ENCODE data around the gene SCD5.
"Not testable (repeated sequence)": the region's sequence is repeated elsewhere in the genome, so short reads cannot be mapped to it uniquely, and the experiment has no call there.

SCD5 gene

DNA sequence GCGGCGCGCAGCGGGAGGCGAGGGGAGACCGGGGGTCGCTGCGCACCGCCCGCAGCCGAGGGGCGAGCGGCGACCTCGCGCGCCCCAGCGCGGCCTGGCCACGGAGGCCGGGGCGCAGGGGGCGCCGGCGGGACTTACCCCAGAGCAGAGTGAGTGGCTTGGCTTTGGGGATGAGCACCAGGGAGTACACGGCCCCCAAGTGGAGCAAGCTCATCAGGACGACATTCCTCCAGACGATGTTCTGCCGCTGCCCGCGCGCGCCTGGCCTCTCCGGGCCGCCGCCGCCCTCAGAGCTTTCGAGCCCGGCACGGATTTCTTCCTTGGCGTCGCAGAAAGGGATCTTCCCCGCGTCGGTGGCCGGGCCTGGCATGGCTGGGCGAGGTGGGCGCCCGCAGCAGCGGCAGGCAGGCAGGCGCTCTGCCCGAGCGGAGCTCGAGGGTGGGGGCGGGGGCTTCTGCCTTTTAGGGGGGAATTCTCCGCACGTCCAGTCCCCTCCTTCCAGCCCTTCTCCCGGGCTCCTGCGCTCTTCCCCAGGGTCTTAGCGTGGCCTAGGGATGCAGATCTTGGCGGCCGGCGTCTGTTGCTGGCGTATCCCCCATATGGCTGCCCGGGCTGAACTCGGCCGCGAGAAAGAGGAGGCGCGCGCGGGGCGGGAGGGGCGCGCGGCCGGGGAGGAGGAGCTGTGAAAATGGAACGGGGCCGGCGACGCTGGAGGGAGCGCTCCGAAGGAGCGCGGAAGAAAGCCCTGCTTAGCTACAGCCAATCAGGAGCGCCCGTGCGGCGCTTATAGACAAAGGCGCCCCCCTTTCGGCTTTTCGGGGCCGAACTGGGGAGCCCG, at the start of gene SCD5:
Gene SCD5 (minus strand): TSS at position 629 of the 838 bp plus-strand sequence. CDS start 259 bp downstream, at position 370.
- peak; percentile 76 for DNase-seq

DNA sequence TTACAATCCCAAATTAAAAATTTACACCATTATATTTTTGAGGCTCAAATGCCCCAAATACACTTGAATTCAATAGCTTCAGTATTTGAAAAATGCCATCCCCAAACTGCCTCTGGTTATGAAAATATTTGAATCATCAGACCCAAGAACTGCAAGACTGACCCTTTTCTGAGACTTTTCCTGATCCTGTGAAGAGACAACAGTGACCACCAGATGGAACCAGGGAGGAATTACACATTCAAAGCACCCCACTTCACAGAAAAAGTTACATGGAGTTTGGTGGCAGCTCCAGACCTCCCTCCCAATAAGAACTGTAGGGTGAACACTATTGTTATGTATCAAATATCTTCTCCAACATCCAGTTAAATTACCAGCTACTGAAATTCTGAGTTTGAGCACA, 44.0 kb upstream of the SCD5 start:
- no peak for DNase-seq

DNA sequence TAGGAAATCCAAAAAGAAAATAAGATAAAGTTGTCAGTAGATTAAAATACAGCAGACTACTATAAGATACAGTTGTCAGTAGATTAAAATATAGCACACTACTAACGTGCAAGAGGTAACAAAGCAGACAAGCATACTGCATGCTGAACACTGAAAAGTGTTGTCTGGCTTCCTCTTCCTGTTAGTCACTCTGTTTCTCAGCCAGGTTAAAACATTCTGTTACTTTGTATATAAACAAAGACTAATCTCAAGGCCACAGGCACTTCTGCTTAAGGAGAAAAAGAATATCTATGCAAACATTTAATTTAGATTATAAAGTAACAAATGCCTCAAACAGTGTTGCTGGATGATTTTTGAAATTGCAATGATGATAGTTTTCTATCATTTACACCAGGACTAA, 41.0 kb upstream of the SCD5 start:
- no peak for DNase-seq

DNA sequence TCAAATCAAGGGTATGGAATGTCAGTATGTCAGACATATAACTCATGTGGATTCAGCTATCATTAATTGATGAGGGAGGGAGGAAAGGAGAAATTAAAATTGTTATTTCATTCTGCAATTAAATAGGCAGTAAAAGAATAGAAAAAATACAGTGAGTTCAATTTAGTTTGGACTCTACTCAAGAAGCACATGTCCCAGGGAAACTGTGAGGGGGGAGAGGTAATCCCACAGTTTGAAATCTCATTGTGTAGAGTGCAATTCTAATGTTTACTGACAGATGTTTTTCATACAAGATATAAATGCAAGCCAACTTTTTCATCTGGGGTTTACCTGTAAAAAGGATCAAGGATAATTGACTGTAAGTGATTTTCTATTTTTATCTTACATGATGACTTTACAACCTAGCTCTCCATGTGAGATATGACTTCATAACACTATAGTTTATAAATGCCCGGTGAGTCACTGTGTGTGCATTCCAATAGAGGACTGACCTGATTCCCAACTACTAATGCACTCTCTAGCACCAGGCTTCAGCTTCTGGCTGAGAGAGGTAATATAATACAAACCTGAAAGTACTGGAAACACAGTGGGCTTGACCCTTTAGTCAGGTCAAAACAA, 35.2 kb upstream of the SCD5 start:
- no peak for DNase-seq

DNA sequence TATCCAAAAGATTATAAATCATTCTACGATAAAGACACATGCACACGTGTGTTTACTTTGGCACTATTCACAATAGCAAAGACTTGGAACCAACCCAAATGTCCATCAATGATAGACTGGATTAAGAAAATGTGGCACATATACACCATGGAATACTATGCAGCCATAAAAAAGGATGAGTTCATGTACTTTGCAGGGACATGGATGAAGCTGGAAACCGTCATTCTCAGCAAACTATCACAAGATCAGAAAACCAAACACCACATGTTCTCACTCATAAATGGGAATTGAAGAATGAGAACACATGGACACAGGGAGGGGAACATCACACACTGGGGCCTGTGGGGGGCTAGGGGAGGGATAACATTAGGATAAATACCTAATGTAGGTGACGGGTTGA, 34.5 kb upstream of the SCD5 start:
- not testable (repeated sequence) for DNase-seq

DNA sequence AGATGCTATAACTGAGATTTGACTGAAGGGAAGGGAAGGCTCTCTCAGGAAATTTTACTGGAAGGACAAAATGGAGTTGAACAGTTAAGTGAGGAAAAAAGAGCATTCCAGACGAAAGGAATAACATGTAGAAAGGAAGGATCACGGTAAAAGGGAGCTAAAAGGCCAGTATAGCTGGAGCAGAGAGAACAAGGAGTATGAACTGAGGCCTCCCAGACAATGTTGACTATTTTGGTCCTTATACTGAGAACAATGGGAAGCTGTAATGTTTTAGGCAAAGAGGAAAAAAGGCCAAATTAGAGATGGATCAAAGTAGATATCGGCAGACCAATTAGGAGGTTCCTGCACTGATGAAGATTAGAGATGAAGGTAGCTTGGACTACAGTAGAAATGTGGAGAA, 26.8 kb upstream of the SCD5 start:
- no peak for DNase-seq

DNA sequence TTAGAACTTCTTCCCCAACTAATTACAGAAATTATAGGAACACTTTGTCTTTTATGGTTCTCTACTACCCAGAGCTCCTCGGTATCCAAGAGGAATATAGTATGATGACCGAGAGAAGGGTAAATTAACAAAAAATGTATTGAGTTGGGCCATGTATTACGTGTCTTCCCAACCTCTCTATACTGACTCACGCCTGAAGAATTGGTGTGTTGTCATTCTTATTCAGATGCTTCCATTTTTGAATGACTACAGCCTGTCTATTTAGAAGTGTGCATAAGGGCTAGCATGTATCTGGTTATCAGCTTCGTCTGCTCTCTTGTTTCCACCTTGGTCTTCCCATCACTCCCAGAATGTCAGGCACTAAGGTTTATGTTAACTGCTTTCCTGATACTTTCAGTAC, 24.5 kb upstream of the SCD5 start:
- no peak for DNase-seq

DNA sequence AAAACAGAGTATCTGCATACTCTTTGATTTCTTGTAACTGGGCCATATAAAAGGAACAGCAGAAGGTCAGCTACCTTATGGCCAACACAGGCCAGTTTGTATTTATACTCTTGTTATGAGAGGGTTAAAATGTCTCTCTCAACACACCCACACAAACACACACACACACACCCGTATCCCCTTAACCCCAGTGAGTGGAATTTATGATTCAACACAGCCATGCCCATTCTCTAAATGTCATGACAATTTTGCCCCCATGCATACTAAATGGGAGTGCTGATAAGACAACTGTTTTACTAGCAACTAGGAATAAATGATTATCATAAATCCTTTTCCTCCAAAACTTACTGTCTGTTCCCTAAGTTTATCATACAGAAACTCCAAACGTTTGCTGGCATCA, 22.1 kb upstream of the SCD5 start:
- DNase-seq = no peak

DNA sequence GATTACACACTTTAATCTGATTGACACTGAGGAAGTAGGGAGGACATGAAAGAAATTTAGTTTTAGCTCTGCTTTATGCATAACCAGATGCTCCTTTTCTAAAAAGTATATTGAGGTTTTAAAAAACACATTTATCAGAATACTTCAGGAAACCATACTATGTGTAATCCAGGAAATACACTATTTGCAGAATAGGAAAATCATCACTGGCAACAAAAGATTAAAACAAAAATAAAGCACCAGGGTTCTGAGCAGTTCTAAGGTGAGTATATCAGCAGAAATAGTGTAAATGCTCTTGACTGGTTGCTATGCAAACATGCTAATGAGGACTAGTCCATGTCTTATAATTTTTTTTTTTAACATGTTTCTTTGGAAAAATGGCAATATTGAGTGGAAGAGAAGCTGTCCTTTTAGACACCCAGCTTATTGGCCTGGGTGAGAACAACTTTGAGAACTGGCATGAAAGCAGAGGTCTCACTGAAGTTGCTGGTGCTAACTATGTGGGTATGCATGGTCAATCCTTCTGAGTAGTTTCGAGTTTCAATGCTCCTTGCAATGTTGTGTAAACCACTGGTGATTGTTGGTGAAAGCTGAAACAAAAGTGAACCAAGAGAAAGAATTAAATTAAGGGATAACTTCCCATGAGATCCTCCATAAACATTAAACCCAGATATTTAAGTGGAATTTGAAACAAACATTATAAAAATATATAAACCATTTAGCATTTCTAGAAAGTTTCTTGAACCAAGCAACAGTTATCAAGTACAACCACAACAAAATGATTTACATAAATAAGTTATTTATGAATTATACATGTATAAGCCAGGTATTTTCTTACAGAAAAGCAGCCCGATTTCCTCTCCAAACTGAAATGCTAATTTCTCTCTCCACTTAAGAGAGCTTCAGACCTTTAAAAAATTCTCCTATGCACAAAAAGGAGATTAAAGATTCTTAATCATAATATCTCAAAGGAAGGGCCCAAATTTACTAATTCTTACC, 20.4 kb upstream of the SCD5 start:
- DNase-seq = no peak

DNA sequence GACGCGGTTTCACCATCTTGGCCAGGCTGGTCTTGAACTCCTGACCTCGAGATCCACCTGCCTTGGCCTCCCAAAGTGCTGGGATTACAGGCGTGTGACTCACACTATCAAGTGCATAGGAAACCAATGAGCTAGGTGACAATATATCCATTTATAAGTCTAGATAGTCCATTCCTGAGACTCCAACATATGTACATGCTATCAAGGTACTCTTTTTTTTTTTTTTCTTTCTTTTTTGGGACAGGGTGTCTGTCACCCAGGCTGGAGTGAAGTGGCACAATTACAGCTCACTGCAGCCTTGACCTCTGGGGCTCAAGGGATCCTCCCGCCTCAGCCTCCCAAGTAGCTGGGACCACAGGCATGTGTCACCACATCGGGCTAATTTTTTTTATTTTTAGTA, 18.3 kb upstream of the SCD5 start:
- not testable (repeated sequence) for DNase-seq

DNA sequence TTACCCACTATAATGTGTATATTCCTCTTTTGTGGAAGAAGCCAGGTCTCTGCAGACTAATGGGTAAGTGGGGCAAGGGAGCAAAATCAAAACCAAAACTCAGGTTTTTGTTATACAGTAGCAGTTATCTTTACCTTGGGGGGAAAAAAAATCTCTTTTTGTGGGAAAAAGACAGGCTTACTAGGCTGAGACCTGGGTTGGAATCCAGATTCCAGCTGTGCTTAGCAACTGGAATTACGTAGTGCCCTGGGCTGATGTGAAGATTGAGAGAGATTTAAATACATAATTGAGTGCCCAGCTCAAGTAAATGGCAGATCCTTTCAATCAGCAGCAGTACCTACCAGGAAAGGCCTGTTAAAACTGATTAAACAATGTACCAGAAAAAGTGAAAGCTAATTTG, 15.4 kb upstream of the SCD5 start:
- no peak for DNase-seq

DNA sequence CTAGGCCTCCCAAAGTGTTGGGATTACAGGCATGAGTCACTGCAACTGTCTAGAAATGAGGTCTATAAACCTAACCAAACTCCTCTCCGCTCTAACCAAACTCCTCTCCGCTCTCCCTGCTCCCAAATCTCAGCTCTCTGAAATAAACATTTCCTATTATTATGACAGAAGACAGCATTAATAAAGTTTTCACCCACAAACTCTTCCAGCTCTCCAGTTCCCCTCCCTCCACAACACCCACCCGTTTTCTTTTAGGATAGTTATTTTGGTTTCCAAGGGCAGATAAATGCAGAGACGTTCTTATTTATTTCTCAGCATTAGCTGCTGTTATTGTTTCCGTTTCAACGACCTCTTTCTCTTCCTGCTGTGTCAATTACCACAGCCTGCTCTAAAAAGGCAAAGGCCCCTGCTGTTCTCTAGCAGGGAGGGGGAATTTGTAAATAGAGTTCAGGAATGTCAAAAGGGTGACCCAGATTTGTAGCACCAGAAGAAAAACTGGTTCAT, 13.3 kb upstream of the SCD5 start:
- no peak for DNase-seq

DNA sequence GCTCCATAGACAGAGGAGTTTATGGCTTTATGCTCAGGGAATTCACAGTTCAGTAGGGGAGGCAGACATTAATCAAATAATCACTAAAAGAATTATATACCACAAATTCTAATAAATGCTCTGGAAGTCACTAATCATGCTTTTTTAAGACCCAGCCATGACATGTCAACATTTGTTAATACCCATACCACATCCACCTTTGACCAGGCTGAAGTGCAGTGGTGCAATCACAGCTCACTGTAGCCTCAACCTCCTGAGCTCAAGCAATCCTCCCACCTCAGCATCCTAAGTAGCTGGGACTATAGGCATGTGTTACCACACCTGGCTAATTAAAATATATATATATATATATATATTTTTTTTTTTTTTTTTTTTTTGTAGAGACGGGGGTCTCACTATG, 12.8 kb upstream of the SCD5 start:
- DNase-seq = no peak

DNA sequence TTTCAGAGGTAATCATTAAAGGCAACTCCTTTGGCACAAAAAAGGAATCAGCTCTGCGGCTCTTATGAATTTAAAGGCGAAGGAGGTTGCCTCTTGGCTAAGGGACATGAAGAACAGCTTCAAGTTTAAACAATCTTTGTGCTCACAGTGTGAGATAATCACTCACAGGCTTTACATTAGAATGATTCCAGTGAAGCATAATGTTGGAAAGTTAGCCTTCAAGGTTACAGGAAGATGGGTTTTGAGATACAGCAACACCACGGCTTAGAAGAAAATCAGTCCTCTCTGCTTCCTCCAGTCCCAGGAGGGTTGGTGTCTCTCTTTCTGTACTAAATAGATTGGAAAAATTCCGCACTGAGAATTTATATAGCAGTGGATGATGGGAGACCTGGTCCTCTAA, 11.6 kb upstream of the SCD5 start:
- DNase-seq = no peak

DNA sequence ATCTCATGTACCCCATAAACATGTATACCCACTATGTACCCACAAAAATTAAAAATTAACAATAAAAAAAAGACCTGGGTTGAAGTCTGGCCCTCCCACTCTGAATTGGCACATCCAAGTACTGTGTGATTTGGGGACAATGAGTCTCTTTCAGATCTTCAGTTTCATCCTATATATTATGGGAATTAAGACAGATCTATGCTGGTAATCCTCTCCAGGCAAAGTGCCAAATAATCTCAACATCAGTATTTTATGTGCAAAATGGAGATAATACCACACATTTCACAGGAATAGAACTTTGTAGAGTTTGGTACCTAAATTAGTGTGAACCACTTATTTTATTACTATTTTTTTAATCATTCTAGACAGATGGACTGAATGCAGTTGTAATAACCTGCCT, 11.0 kb upstream of the SCD5 start:
- DNase-seq = no peak

DNA sequence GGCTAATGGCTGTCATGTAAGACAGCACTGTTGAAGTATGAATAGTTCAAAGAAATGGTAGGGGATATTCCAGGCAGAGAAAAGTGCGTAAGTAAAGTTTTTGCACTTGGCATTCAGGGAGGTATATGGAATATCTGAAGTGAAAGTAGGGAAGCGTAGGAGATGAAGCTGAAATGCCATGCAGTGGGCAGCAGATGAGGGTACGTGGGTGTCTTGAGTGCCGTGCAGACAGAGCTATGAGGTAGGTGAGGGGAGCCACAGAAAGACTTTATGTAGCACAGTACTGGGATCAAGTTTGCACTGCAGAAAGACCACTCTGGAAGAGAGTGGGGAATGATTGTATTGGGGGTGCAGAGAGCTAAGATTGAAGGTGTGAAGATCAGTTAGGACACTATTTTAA, 5.2 kb upstream of the SCD5 start:
- DNase-seq = no peak

DNA sequence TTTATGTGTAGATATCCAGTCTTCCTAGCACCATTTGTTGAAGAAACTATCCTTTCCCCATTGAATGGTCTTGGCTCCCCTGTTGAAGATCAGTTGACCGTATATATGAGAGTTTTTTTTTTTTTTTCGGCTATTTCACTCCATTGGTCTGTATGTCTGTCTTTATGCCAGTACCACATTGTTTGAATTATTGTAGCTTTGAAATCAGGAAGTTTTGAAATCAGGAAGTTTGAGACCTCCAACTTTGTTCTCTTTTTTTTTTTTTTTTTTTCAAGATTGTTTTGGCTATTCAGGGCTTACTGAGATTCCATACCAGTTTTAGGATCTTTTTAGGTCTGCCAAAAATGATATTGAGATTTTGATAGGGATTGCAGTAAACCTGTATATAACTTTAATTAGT, 4.3 kb upstream of the SCD5 start:
- DNase-seq = no peak

DNA sequence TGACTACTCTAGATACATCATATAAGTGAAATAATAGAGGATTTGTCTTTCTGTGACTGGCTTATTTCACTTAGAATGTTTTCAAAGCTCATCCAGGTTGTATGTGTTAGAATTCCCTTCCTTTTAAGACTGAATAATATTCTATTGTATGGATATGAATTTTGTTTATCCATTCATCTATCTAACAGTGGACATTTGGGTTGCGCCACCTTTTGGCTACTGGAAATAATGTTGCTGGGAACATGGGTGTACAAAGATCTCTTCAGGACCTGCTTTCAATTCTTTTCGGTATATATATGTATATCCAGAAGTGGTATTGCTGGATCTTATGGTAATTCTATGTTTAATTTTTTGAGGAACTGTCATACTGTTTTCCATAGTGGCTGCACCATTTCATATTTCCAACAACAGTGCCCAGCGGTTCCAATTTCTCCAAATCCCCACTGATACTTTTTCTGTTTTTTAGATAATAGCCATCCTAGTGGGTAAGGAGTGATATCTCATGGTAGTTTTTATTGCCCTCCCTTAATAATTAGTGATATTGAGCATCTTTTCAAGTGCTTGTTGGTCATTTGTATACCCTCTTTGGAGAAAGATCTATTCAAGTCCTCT, 3.4 kb upstream of the SCD5 start:
- no peak for DNase-seq

DNA sequence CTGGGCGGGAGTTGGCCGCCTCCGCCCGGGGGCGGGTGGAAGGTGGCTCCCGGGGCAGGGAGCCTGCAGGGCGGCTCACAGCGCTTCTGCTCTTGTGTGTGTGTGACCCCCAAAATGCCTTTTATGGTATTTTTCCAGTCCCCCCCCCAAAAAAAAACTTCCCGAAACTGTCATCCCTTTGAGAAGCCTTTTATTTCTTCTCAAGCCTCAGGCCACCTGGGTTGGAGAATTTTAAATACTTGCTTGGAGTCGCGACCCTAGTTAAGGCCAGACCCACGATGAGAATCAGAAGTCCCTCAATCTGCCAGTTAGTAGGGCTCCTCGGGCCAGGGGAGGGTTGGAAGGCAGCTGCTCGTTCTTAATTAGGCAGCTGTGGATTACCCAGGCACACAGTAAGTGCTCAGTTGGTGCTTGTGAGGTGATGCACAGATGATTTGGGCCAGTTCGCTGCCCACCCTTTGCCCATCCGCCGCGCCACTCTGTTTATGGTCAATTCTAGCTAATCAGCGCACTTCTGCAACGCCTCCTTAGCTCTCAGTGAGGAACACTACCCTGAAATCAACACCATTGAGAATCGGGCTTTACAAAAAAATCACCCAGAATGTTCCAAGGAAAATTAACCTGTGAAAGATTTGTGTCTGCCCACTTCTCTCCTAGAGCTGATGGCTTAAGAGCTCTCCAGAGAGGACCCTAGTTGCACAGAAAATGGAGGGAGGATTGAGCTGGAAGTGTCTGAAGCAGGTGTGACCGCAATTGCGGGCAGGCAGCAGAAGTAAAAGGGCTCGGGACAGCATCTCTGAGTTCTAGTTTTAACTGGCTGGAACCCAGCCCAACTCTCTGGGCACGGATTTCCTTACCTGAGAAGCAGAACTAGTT, 648 bp upstream of the SCD5 start:
- peak; percentile 14 for DNase-seq

DNA sequence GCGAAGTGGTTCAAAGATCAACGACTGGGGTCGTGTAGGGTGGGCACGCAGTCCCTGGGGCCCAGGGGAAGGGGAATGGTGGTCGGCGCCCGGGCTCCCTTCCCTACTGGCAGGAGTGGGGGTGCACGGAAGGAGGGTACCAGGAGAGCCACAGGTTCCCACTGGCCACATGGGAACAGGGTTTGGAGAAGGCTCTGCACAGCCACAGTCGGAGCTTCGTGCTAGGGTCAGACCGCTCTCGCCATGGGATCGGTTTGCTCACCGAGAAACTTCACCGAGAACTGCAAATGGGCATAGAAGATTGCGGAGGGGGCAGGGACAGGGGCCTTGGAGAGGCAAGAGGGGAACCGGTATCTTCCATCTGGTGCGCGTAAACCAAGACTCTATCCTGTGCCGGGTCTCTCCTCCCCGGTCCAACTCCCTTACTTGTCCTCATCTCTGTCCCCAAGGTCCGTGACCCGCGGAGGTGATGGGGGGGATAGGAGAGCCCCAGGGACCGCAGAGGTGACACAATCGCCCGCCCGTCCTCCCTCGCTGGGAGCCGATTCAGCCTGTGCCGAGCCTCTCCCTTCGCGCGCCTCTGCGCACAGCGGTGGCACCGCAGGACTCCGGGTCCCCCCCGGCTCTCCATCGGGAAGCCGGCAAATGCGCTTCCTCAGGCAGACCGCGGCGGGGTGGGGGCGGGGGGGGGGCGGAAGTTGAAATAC, 1.0 kb downstream of the SCD5 start:
- peak; percentile 37 for DNase-seq

DNA sequence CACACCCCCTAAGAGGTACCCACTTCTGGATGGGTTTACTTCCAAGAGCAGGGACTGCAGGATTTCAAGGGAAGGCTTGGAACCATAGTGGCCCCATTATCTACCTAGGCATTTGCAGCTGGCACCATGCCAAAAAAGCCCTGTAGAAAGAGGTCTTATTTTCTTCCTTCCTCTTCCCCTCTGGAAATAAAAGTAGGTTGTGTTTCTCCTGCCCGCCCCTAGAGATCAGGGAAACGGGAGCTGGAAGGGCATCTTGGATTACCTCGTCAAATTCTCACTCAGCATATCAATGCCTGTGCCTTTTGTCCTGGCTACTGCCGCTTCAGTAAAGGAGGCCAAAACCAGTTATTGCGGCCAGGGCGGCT, 1.6 kb downstream of the SCD5 start:
- peak; percentile 13 for DNase-seq

All from stimulated activated CD4-positive, alpha-beta T cell treated with anti-CD3 and anti-CD28 coated beads, Interleukin-15, amount 100 ng/mL, for 24 hours (primary cell).